NCI-H345 treated with DMSO at 0.1 percent for 48 hours (cell line): ENCODE measurements around the gene NRSN2.
"Not testable (repeated sequence)": the region's sequence is repeated elsewhere in the genome, so short reads cannot be mapped to it uniquely, and the experiment has no call there.

Experiments
- DNase-seq: peaks from one replicate; lab custom pipeline; 2025; ENCODE audit not compliant: unreplicated experiment; lab: John Stamatoyannopoulos, UW

Gene NRSN2

GRCh38 chr20:353166-353565 lies 6.3 kb downstream of the NRSN2 start:
- no peak for DNase-seq

DNA sequence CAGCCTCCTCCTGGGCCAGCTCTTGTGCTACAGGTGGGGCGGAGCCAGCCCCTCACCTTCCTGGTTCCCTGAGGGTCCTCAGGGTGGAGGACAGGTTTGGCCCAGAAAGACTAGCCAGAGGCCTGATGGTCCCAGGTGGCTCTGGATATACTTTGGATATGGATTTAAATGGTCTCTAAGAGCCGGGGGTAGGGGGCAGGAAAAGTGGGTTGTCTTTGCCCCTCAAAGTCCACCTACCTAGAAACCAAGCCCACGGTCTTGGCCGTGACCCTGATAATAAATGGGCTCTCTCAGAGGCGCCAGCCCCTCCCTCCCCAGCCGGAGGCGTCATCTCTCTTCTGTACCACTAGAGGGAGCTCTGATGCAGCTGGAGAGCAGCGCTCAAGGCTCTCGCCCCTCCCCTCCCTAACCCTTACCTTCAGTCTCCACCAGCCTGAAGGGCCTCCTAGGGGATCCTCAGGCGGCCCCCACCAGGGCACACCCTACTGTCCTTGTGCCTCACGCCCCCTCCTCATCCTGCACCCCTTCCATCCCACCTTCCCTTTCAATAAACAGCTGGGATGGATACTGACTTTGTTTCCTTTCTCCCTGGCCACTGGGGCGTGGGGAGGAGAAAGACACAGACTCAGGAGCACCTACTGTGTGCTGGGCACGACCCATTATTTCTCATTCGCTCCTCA lies 7.5 kb downstream of the NRSN2 start:
- DNase-seq, result peak; percentile 79

DNA sequence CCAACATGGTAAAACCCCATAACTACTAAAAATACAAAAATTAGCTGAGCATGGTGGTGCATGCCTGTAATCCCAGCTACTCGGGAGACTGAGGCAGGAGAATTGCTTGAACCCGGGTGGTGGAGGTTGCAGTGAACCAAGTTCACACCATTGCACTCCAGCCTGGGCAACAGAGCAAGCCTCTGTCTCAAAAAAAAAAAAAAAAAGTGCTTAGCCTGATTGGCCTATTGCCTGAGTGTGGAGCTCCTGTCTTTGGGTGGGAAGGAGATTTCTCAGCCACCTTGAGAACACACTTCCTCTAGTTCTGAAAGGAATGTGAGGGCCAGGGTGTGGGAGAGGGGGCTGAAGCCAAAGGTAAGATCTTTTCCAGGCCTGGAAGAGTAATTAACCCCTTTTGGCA lies 9.2 kb downstream of the NRSN2 start:
- not testable (repeated sequence) for DNase-seq

DNA sequence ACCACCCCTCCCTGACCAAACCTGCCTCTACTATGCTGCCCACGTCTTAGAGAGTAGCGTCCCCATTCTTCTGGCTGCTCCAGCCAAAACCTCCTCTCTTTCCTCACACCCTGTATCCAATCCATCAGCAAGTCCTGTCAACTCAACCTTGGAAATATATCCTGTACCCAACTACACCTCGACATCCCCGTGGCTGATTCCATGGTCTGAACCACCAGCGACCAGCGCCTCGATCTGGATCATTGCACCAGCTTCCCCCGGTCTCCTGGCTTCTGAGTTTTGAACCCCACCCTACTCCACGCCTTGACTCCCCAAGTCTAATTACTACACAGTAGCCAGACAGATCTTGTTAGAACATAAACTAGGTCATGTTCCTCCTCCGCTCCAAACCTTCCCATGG lies 9.8 kb downstream of the NRSN2 start:
- no peak for DNase-seq

DNA sequence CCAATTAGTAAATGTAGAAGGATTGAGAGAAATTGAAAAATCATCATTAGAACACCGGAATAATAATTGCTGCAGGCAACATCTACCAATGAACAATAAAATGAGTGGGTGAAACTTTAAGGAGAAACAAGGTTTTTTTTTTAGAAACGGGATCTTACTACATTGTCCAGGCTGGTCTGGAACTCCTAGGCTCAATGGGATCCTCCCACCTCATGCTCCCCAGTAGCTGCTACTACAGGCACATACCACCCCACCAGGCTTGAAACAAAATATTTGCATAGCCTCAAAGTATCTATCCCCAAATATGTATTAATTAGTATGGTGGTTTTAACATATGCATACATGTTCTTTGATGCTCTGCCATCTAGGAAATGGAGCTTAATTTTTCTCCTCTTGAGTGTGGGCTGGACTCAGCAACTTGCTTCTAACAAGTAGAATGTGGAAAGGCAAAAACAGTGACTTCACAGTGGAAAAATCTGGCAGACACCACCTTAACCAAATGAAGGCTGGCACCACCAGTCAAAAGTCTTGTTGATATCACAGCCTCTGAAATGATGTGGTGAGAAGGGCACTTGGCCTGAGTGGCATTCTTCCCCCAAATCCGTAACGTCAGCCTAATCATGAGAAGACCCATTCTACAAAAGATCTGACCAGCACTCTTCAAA lies 12.1 kb downstream of the NRSN2 start:
- DNase-seq, result no peak

DNA sequence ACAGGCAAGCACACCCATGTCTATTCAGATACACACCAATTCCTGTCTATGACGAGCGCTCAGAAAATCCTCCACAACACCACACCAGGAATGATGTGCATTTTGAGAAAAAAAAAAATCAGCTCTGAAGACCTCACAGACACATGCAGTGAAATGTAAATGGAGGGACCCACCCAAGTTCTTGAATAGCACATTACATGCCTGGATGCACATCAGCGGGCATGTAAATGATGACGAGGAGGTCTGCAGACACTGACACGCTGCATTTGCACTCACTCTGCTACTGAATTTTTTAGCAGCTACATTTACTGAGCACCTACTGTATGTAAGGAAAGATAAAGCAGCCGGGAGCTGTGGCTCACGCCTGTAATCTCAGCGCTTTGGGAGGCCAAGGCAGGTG lies 14.7 kb downstream of the NRSN2 start:
- DNase-seq, result peak; percentile 27

GRCh38 chr20:362271-363254 lies 15.7 kb downstream of the NRSN2 start:
- DNase-seq, result peak; percentile 79

GRCh38 chr20:363319-364078 lies 16.6 kb downstream of the NRSN2 start:
- no peak for DNase-seq

GRCh38 chr20:364905-365794 lies 18.2 kb downstream of the NRSN2 start:
- no peak for DNase-seq

GRCh38 chr20:366041-366718 lies 19.3 kb downstream of the NRSN2 start:
- no peak for DNase-seq

GRCh38 chr20:366719-367485 lies 20.0 kb downstream of the NRSN2 start:
- DNase-seq, result no peak

DNA sequence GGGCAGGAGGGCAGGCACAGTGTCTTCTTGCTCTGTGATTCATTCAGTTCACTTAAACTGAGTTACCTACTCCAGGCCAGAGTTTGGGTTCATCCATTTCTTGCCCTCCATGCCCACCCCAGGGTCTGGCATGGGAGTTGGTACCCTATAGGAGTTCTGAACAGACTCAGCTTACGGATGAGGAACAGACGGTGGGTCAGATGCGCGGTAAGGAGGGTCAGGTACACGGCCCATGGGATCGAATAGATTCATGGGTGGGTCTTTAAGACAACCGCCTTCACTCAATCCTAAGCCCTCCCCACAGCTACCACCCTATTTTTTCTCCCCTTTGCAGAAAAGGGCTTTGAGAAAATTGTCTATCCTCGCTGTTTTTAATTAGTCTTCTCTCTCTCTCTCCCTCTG lies 20.6 kb downstream of the NRSN2 start:
- no peak for DNase-seq

DNA sequence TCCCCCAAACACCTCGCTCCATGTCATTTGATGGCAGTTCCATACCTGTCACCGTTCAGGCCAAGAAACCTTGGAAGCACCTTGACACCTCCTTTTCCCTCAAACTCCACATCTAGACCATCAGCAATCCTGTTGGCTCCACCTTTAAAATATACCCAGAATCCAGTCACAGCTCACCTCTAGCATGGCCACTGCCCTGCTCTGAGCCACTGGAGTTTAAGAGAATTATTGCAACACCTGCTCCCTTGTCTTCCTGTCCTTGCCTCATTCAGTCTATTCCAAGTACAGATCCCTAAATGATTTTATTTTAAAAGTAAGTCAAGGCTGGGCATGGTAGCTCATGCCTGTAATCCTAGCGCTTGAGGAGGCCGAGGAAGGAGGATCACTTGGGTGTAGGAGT lies 22.0 kb downstream of the NRSN2 start:
- DNase-seq, result no peak

- DNase-seq, result no peak
Observed at GRCh38 chr20:370151-370600, 23.3 kb downstream of the NRSN2 start.

DNA sequence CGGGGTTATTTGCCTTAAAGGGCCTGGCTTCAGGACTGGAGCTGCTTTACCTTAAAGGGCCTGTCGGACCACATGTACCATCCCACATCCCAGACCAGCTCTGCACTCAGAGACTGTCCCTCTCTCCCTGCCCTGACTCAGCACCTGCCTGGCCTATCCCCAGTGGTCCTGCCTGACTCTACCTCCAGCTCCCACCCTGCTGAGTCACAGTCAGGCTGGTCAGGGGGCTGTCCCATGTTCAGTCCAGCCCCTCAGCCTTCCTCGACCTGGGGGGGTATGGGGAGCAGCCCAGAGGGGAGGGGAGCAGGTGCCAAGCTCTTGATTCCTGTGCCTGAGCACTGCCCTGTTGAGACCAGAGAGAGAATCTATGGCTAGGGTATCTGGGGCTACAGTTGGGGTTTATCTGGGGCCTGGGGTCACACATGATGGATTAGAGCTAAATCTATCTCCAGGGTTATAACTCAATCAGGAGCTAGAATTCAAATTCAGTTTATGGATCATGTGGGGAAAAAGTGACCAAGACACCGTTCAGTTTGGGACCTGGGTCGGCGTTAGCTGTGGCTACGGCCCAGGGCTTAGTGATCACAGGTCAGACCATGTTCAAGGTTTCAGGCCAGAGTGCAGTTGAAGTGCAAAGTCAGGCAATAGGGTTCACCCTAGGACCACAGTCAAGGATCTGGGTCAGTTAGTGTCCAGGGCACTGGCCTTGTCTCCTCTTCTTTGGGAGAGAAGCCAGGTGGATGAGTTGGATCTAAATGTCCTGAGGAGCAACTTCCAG lies 24.3 kb downstream of the NRSN2 start:
- no peak for DNase-seq

GRCh38 chr20:371755-372542 lies 25.0 kb downstream of the NRSN2 start:
- DNase-seq, result no peak

DNA sequence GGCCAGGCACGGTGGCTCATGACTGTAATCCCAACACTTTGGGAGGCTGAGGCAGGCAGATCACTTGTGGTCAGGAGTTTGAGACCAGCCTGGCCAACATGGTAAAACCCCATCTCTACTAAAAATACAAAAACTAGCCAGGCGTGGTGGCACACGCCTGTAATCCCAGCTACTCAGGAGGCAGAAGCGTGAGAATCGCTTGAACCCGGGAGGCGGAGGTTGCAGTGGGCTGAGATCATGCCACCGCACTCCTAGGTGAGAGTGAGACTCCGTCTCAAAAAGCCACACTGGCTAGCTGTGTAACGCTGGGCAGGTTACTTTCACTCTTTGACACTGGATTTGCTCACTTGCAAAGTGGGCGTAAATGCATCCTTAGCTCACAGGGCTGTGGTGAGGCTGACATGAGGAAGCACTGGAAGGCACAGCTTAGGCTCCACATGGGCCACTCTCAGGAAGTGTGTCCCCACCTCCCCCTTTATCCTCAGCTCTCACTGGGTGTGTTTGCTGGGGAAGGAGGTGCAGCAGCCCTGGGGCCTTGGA lies 25.7 kb downstream of the NRSN2 start:
- DNase-seq, result not testable (repeated sequence)
